HG03045 (cell line): ENCODE data around the gene OSTN.

Experiments used
- ATAC-seq: cut with Tn5 transposase; IDR thresholded peaks from one replicate; pipeline ENCODE4 v1.9.1; 2021; ENCODE audit warnings: mild to moderate bottlenecking, moderate library complexity; ENCODE audit not compliant: unreplicated experiment

Gene OSTN

GRCh38 chr3:191234216-191234615 lies 35.2 kb downstream of the OSTN start:
- ATAC-seq: no peak

- ATAC-seq: peak; percentile 99
Measured at GRCh38 chr3:191235331-191236314, 36.6 kb downstream of the OSTN start.

GRCh38 chr3:191236646-191237045 lies 37.6 kb downstream of the OSTN start:
- ATAC-seq: no peak

GRCh38 chr3:191237047-191237882 lies 38.2 kb downstream of the OSTN start:
- ATAC-seq: no peak

- no peak for ATAC-seq
Measured at GRCh38 chr3:191238321-191238817, 39.3 kb downstream of the OSTN start.

GRCh38 chr3:191239407-191240031 lies 40.5 kb downstream of the OSTN start:
- no peak for ATAC-seq

GRCh38 chr3:191240486-191240885 lies 41.4 kb downstream of the OSTN start:
- no peak for ATAC-seq

- ATAC-seq: no peak
Measured at GRCh38 chr3:191244242-191244867, 45.3 kb downstream of the OSTN start.

GRCh38 chr3:191246034-191246433 lies 47.0 kb downstream of the OSTN start:
- peak; percentile 66 for ATAC-seq

GRCh38 chr3:191246630-191247029 lies 47.6 kb downstream of the OSTN start:
- ATAC-seq: no peak

GRCh38 chr3:191253089-191253799 lies 54.2 kb downstream of the OSTN start:
- peak; percentile 41 for ATAC-seq

- ATAC-seq: no peak
Measured at GRCh38 chr3:191254098-191254873, 55.2 kb downstream of the OSTN start.

GRCh38 chr3:191255156-191255555 lies 56.1 kb downstream of the OSTN start:
- ATAC-seq: no peak

- ATAC-seq: no peak
Measured at GRCh38 chr3:191256405-191256804, 57.4 kb downstream of the OSTN start.

- no peak for ATAC-seq
Measured at GRCh38 chr3:191257286-191257685, 58.2 kb downstream of the OSTN start.

- no peak for ATAC-seq
Measured at GRCh38 chr3:191259486-191259885, 60.4 kb downstream of the OSTN start.

GRCh38 chr3:191260431-191261303 lies 61.6 kb downstream of the OSTN start:
- ATAC-seq: no peak

- ATAC-seq: no peak
Measured at GRCh38 chr3:191261304-191261638, 62.2 kb downstream of the OSTN start.
